Endothelial cell of umbilical vein (primary cell): Measurements from ENCODE around the gene PFKFB3. TPM values are rescaled to one million over a fixed set of nuclear protein-coding genes. Genes with fewer than 3 reads are reported as not detected.
"Not testable (repeated sequence)": the region's sequence is repeated elsewhere in the genome, so short reads cannot be mapped to it uniquely, and the experiment has no call there.

ENCODE experiments used
- BruUV-seq: library from RNA; stranded (reverse); fragments of 400-500 nt; replicated peaks from 2 replicates; lab custom pipeline; 2021; lab: Mats Ljungman, UMichigan
- CTCF ChIA-PET: fragments of 300-600, 350-600 bp; sonication (Branson Sonifier 250); formaldehyde crosslinking; loops from one replicate; lab custom pipeline; 2021; ENCODE audit warnings: antibody characterized with exemption, inconsistent platforms; lab: Charles Lee
- POLR2A ChIA-PET: fragments of 300-600, 350-600 bp; sonication (Branson Sonifier 250); formaldehyde crosslinking; loops from one replicate; lab custom pipeline; 2021; ENCODE audit warnings: antibody characterized with exemption, inconsistent platforms; lab: Charles Lee
- DNase-seq: peaks from one replicate; pipeline ENCODE4 v3.0.0-alpha.2; 2011; ENCODE audit warnings: low read depth, low spot score
- FAIRE-seq: peaks from 2 replicates; lab custom pipeline; 2011; peaks lifted over from hg19 to GRCh38; lab: Jason Lieb, UNC
- H2AFZ ChIP-seq: 2 replicates; pipeline ENCODE4 v1.6.0; 2012; ENCODE audit warnings: low read depth, low read length, control low read depth, inconsistent platforms
- H3K27ac ChIP-seq: 2 replicates; pipeline ENCODE4 v1.5.1; 2011; ENCODE audit warnings: low read depth, mild to moderate bottlenecking, control low read depth, low read length, moderate library complexity; ENCODE audit not compliant: insufficient read depth
- H3K27me3 ChIP-seq, 2 experiments: 2 replicates each; pipeline versions ENCODE4 v1.6.0 to v1.6.1; 2011; ENCODE audit warnings: low read length in 2 of 2, mixed read lengths in 1 of 2; ENCODE audit not compliant: control insufficient read depth in 2 of 2, insufficient read depth in 2 of 2
- H3K36me3 ChIP-seq, 2 experiments: 2 replicates in 1 of 2; 3 replicates in 1 of 2; pipeline ENCODE4 v1.5.1; 2011; ENCODE audit warnings: low read length in 2 of 2, mild to moderate bottlenecking in 1 of 2, moderate library complexity in 1 of 2; ENCODE audit not compliant: control insufficient read depth in 2 of 2, insufficient read depth in 2 of 2; ENCODE audit errors: extremely low read depth in 1 of 2
- H3K4me1 ChIP-seq: 3 replicates; pipeline ENCODE4 v1.5.1; 2011; ENCODE audit warnings: mild to moderate bottlenecking, low read length; ENCODE audit not compliant: control insufficient read depth, insufficient read depth; ENCODE audit errors: extremely low read depth
- H3K4me2 ChIP-seq: 2 replicates; pipeline ENCODE4 v1.6.1; 2011; ENCODE audit warnings: low read length, control low read depth, mixed read lengths; ENCODE audit not compliant: insufficient read depth
- H3K4me3 ChIP-seq, 3 experiments: fragments of 200-600 bp in 1 of 3; sonication (generic), shearing (Covaris generic) in 1 of 3; replicated peaks in 1 of 3; 2 replicates each; pipeline ENCODE4 v1.5.1; 2011 to 2016; ENCODE audit warnings: control low read depth in 3 of 3, low read length in 3 of 3, mild to moderate bottlenecking in 2 of 3, inconsistent platforms in 1 of 3, low read depth in 1 of 3, moderate library complexity in 1 of 3; ENCODE audit not compliant: insufficient read depth in 1 of 3
- H3K79me2 ChIP-seq: 2 replicates; pipeline ENCODE4 v1.6.0; 2012; ENCODE audit warnings: low read length, inconsistent platforms; ENCODE audit not compliant: control insufficient read depth, insufficient read depth
- H3K9ac ChIP-seq: replicated peaks from 2 replicates; pipeline ENCODE3; 2011; ENCODE audit warnings: low read length, control low read depth; ENCODE audit not compliant: insufficient read depth; ENCODE audit errors: extremely low read depth
- H3K9me1 ChIP-seq: replicated peaks from 3 replicates; pipeline ENCODE4 v1.6.0; 2011; ENCODE audit warnings: mild to moderate bottlenecking, low read length; ENCODE audit not compliant: control insufficient read depth, insufficient read depth; ENCODE audit errors: extremely low read depth
- H3K9me3 ChIP-seq: replicated peaks from 2 replicates; pipeline ENCODE4 v1.5.1; 2012; ENCODE audit warnings: low read length, inconsistent platforms; ENCODE audit not compliant: control insufficient read depth, insufficient read depth
- H4K20me1 ChIP-seq: replicated peaks from 2 replicates; pipeline ENCODE3; 2011; ENCODE audit warnings: mild to moderate bottlenecking, low read length; ENCODE audit not compliant: control insufficient read depth, insufficient read depth; ENCODE audit errors: extremely low read depth
- EZH2 ChIP-seq: IDR thresholded peaks from 2 replicates; pipeline ENCODE4 v1.6.1; 2012; ENCODE audit warnings: borderline replicate concordance, low read depth, mild to moderate bottlenecking, moderate library complexity, low read length, inconsistent platforms; ENCODE audit not compliant: severe bottlenecking
- FOS ChIP-seq: IDR thresholded peaks from 2 replicates; pipeline ENCODE4 v1.6.1; 2011; ENCODE audit warnings: mild to moderate bottlenecking, low read length, moderate library complexity, borderline replicate concordance; ENCODE audit not compliant: insufficient read depth
- GATA2 ChIP-seq: IDR thresholded peaks from 2 replicates; pipeline ENCODE4 v1.7.0; 2011; ENCODE audit warnings: low read depth, mild to moderate bottlenecking, moderate library complexity, mixed read lengths, low read length; ENCODE audit not compliant: insufficient read length, insufficient read depth
- JUN ChIP-seq: IDR thresholded peaks from 2 replicates; pipeline ENCODE4 v1.6.1; 2011; ENCODE audit warnings: borderline replicate concordance, low read depth; ENCODE audit not compliant: insufficient read length, insufficient read depth
- MYC ChIP-seq: IDR thresholded peaks from one replicate; pipeline ENCODE4 v1.6.1; 2011; ENCODE audit warnings: mild to moderate bottlenecking, low read depth, low read length
- POLR2A ChIP-seq: IDR thresholded peaks from 2 replicates; pipeline ENCODE4 v1.6.1; 2012; ENCODE audit warnings: low read depth, mild to moderate bottlenecking, control low read depth, low read length
- POLR2AphosphoS5 ChIP-seq: IDR thresholded peaks from 2 replicates; pipeline ENCODE4 v1.6.1; 2012; ENCODE audit warnings: low read depth, mild to moderate bottlenecking, control low read depth, low read length, moderate library complexity; ENCODE audit not compliant: insufficient read depth
- dilution Hi-C: fragments of 300-500 bp; cut with MboI; formaldehyde crosslinking; loops from one replicate; pipeline ENCODE4 v1.15.0; 2019; ENCODE audit warnings: low sequenced_read_pairs; ENCODE audit not compliant: extremely low pct_ligation_motif_present
- intact Hi-C: fragments of 100-400 bp; cut with micrococcal nuclease; formaldehyde crosslinking; loops from one replicate; pipeline ENCODE4 v1.10.0; 2022
- polyA plus RNA-seq, 4 experiments: library from polyadenylated mRNA; depleted of rRNA in 3 of 4; stranded (reverse) in 3 of 4; unstranded in 1 of 4; fragments of >200 nt; gene quantifications; 2 replicates each; pipeline versions ENCODE4 v1.2.1 to v1.2.3, GENCODE V29; 2011 to 2012; ENCODE audit warnings: missing spikeins in 1 of 4
- total RNA-seq: library from RNA; stranded (reverse); gene quantifications from 2 replicates; pipeline ENCODE4 v1.2.3, GENCODE V29; 2021
- TF ChIP-seq, protein P1 (sequence below), 2 donors: IDR thresholded peaks; 1 replicate in 1 of 2; 2 replicates in 1 of 2; pipeline ENCODE4 v1.5.1; 2011; ENCODE audit warnings: low read length in 2 of 2, mild to moderate bottlenecking in 2 of 2, moderate library complexity in 2 of 2, control low read depth in 1 of 2, inconsistent platforms in 1 of 2, low read depth in 1 of 2; ENCODE audit not compliant: insufficient read depth in 1 of 2; ENCODE audit errors: extremely low read depth in 1 of 2
- TF ChIP-seq, protein P2 (sequence below): IDR thresholded peaks from 2 replicates; pipeline ENCODE4 v1.6.1; 2011; ENCODE audit not compliant: insufficient read depth, insufficient read length

The PFKFB3 gene
- total and polyA plus RNA-seq, 2 donors (not counting 3 experiments of a cell fraction or from before 2014, with no cell fraction given): 15.8 to 33.7 TPM

DNA sequence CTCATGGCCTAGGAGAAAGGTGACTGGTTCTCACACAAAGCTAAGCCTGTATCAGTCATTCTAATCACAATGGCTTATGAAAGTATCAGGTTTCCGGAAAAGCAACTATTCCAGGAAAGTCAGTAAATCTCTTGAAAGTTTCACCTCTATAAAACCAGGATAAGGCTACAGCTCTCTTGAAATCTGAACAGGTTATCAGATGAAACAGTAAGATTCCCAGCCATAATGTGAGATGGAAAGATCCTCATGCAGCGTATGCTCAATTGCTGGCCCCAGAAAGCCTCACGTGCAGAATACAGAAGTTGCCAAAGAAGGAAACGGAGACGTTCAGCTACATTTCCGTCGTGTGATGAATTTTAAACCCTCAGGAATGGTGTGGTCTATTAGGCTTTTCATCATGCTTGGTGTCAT lies 90.0 kb downstream of the PFKFB3 start:
- H3K27ac ChIP-seq: no peak overlapping the region
- no peaks in the 10 kb centered on the region for H4K20me1 ChIP-seq
- H3K27me3 ChIP-seq: no peaks in the 10 kb centered on the region
- H3K36me3 ChIP-seq: no peaks in the 10 kb centered on the region
- no peaks in the 10 kb centered on the region for H3K9me1 ChIP-seq
- BruUV-seq: no TSS peak
- H3K4me2 ChIP-seq: no peak overlapping the region
- H3K4me1 ChIP-seq: no peaks in the 10 kb centered on the region
- DNase-seq (no peak), FAIRE-seq (no peak)
- TF ChIP-seq JUN: no peak
- TF ChIP-seq MYC: no peak
- TF ChIP-seq, protein P1, sequence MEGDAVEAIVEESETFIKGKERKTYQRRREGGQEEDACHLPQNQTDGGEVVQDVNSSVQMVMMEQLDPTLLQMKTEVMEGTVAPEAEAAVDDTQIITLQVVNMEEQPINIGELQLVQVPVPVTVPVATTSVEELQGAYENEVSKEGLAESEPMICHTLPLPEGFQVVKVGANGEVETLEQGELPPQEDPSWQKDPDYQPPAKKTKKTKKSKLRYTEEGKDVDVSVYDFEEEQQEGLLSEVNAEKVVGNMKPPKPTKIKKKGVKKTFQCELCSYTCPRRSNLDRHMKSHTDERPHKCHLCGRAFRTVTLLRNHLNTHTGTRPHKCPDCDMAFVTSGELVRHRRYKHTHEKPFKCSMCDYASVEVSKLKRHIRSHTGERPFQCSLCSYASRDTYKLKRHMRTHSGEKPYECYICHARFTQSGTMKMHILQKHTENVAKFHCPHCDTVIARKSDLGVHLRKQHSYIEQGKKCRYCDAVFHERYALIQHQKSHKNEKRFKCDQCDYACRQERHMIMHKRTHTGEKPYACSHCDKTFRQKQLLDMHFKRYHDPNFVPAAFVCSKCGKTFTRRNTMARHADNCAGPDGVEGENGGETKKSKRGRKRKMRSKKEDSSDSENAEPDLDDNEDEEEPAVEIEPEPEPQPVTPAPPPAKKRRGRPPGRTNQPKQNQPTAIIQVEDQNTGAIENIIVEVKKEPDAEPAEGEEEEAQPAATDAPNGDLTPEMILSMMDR (IDR thresholded peaks at IDR 0.05; ENCODE audit: extremely low read depth in 1 of 2, insufficient read depth in 1 of 2, low read depth in 1 of 2, low read length in 2 of 2): no peak
- TF ChIP-seq, protein P2, sequence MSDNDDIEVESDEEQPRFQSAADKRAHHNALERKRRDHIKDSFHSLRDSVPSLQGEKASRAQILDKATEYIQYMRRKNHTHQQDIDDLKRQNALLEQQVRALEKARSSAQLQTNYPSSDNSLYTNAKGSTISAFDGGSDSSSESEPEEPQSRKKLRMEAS: no peak
- no peak for TF ChIP-seq POLR2A
- TF ChIP-seq EZH2: no peak
- no peak for TF ChIP-seq GATA2
- no peak for TF ChIP-seq FOS
- TF ChIP-seq POLR2AphosphoS5: no peak
- POLR2A ChIA-PET: no interaction called here
- H2AFZ ChIP-seq: no peak overlapping the region
- CTCF ChIA-PET: no interaction called here
- no peak overlapping the region for H3K4me3 ChIP-seq
- H3K9ac ChIP-seq: no peak overlapping the region
- intact Hi-C loops: no loop called here
- no peaks in the 10 kb centered on the region for H3K9me3 ChIP-seq
- dilution Hi-C loops: no loop called here
- no peaks in the 10 kb centered on the region for H3K79me2 ChIP-seq

DNA sequence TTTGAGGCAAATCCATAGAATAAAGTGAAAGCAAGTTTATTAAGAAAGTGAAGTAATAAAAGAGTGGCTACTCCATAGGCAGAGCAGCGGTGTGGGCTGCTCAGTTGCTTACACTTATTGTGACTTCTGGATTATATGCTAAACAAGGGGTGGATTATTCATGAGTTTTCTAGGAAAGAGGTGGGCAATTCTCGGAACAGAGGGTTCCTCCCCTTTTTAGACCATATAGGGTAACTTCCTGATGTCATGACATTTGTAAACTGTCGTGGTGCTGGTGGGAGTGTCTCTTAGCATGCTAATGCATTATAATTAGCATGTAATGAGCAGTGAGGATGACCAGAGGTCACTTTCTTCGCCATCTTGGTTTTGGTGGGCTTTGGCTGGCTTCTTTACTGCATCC lies 93.7 kb downstream of the PFKFB3 start:
- H3K27ac ChIP-seq, DNase-seq, H2AFZ ChIP-seq, H3K9ac ChIP-seq, H3K9me3 ChIP-seq, H3K27me3 ChIP-seq, POLR2A ChIA-PET, dilution Hi-C loops, H3K4me1 ChIP-seq, H3K4me2 ChIP-seq, H3K36me3 ChIP-seq, H3K9me1 ChIP-seq, H3K4me3 ChIP-seq, H3K79me2 ChIP-seq, intact Hi-C loops, FAIRE-seq, H4K20me1 ChIP-seq, CTCF ChIA-PET, BruUV-seq: not testable (repeated sequence)
